Measurements from ENCODE around the gene GLO1. TPM values are rescaled to one million over a fixed set of nuclear protein-coding genes. Genes with fewer than 3 reads are reported as not detected.

GLO1 gene
- total RNA-seq, 4 donors from 2014 or later = 90.0 to 105 (median 96.7) TPM

- H3K9me3 ChIP-seq = no peaks in the 10 kb centered on the region
- no peak overlapping the region for H3K4me3 ChIP-seq (replicated peaks in 1 of 3)
- 94 to 96% methylated on average over 5 of the region's 5 CpGs for WGBS, 2 donors
- H3K4me1 ChIP-seq = no peaks in the 10 kb centered on the region
- H3K36me3 ChIP-seq = no peaks in the 10 kb centered on the region
- no peak overlapping the region for H3K27ac ChIP-seq
- TF ChIP-seq CTCF (IDR thresholded peaks at IDR 0.05) (no peak), POLR2A (IDR thresholded peaks at IDR 0.05) (no peak)
- H3K27me3 ChIP-seq = no peaks in the 10 kb centered on the region
- no peak for DNase-seq
- intact Hi-C loops (cut with DNase I) = no loop called here
Measured at GRCh38 chr6:38723783-38724182, 20.8 kb upstream of the GLO1 start.

GRCh38 chr6:38722727-38723334 is 19.9 kb upstream of the GLO1 start:
- Histone ChIP-seq H3K4me3 (replicated peaks in 1 of 3) (no peak overlapping the region), H3K9me3 (no peaks in the 10 kb centered on the region), H3K27ac (no peak overlapping the region), H3K27me3 (no peaks in the 10 kb centered on the region), H3K36me3 (no peaks in the 10 kb centered on the region), H3K4me1 (no peaks in the 10 kb centered on the region)
- intact Hi-C loops (cut with DNase I) = no loop called here
- no peak for TF ChIP-seq CTCF (IDR thresholded peaks at IDR 0.05)
- TF ChIP-seq POLR2A (IDR thresholded peaks at IDR 0.05) = no peak
- no peak for DNase-seq
- WGBS, 2 donors = 89% methylated on average over 26 of the region's 26 CpGs

- no peaks in the 10 kb centered on the region for H3K27me3 ChIP-seq
- DNase-seq = no peak
- WGBS, 2 donors = 71 to 75% methylated on average over 3 of the region's 3 CpGs
- no peak overlapping the region for H3K27ac ChIP-seq
- no peaks in the 10 kb centered on the region for H3K36me3 ChIP-seq
- H3K9me3 ChIP-seq = no peaks in the 10 kb centered on the region
- intact Hi-C loops (cut with DNase I) = no loop called here
- H3K4me3 ChIP-seq (replicated peaks in 1 of 3) = no peak overlapping the region
- TF ChIP-seq CTCF (IDR thresholded peaks at IDR 0.05) (no peak), POLR2A (IDR thresholded peaks at IDR 0.05) (no peak)
- H3K4me1 ChIP-seq = no peaks in the 10 kb centered on the region
Measured at GRCh38 chr6:38722038-38722437, 19.1 kb upstream of the GLO1 start.

GRCh38 chr6:38720295-38720694 is 17.4 kb upstream of the GLO1 start:
- no peak overlapping the region for H3K4me3 ChIP-seq (replicated peaks in 1 of 3)
- no peak overlapping the region for H3K27ac ChIP-seq
- 2 to 28% methylated on average over 2 of the region's 2 CpGs for WGBS, 2 donors
- DNase-seq = no peak
- H3K36me3 ChIP-seq = no peaks in the 10 kb centered on the region
- peaks cover 0 to 3% of the 10 kb centered on the region in 2 donors for H3K4me1 ChIP-seq
- TF ChIP-seq CTCF (IDR thresholded peaks at IDR 0.05) (no peak), POLR2A (IDR thresholded peaks at IDR 0.05) (no peak)
- H3K9me3 ChIP-seq = no peaks in the 10 kb centered on the region
- H3K27me3 ChIP-seq = no peaks in the 10 kb centered on the region
- intact Hi-C loops (cut with DNase I) = no loop called here

DNA sequence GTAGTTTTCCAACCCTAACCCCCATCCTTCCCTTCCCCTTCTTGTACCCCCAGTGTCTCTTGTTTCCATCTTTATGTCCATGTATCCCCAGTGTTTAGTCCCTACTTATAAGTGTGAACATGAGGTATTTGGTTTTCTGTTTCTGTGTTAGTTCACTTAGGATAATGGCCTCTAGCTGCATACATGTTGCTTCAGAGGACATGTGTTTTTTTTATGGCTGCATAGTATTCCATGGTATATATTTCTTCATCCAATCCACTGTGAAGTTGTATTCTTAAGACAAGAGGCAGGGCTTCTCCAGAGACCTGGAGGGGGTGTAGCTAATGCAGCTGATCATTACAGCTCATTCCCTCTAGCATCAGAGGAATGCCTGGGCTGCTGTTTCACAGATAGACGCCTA is 16.4 kb upstream of the GLO1 start:
- intact Hi-C loops (cut with DNase I) = no loop called here
- 100% methylated on average over 1 of the region's 1 CpG for WGBS, 2 donors
- no peak overlapping the region for H3K27ac ChIP-seq

More for the DNA sequence above, 16.4 kb upstream of the GLO1 start:
- no peak for TF ChIP-seq CTCF (IDR thresholded peaks at IDR 0.05)
- no peak for TF ChIP-seq POLR2A (IDR thresholded peaks at IDR 0.05)
- Histone ChIP-seq H3K4me1 (peaks cover 0 to 8% of the 10 kb centered on the region in 2 donors), H3K36me3 (no peaks in the 10 kb centered on the region), H3K9me3 (no peaks in the 10 kb centered on the region), H3K27me3 (no peaks in the 10 kb centered on the region), H3K4me3 (replicated peaks in 1 of 3) (no peak overlapping the region)
- DNase-seq = no peak
